Pancreas (tissue), 10 donors: Measurements from ENCODE around the gene KSR2. TPM values are rescaled to one million over a fixed set of nuclear protein-coding genes. Genes with fewer than 3 reads are reported as not detected.
A peak's percentile ranks its signal among the peaks of the same experiment; 100 is the strongest.

Experiments
- ATAC-seq, 4 donors: fragments of 200-7000 bp; cut with Tn5 transposase; one replicate each; pipeline versions ENCODE4 v1.8.0 to v1.9.1; 2020; ENCODE audit warnings: mild to moderate bottlenecking in 4 of 4, moderate library complexity in 4 of 4
- DNase-seq, 6 donors: peaks; one replicate each; pipeline ENCODE4 v3.0.0-alpha.2; 2020
- FAIRE-seq: peaks from 2 replicates; lab custom pipeline; 2012; peaks lifted over from hg19 to GRCh38; lab: Jason Lieb, UNC
- H3K27ac ChIP-seq, 4 donors: fragments of 200-600 bp; sonication (generic); 1 replicate in 3 of 4; 2 replicates in 1 of 4; pipeline versions ENCODE4 v1.5.0 to v1.8.0; 2020
- H3K27me3 ChIP-seq, 4 donors: fragments of 200-600 bp; one replicate each; pipeline ENCODE4 v1.8.0; 2021
- H3K36me3 ChIP-seq, 3 donors: fragments of 200-600 bp; sonication (generic) in 1 of 3; one replicate each; pipeline versions ENCODE4 v1.5.0 to v1.8.0; 2020 to 2021
- H3K4me1 ChIP-seq, 3 donors: fragments of 200-600 bp; one replicate each; pipeline ENCODE4 v1.8.0; 2021
- H3K4me3 ChIP-seq, 4 donors: fragments of 200-600 bp; sonication (generic) in 2 of 4; one replicate each; pipeline versions ENCODE4 v1.5.0 to v1.8.0; 2020 to 2021
- H3K9me3 ChIP-seq, 4 donors: fragments of 200-600 bp; one replicate each; pipeline ENCODE4 v1.8.0; 2021
- CTCF ChIP-seq, 4 donors: fragments of 200-600 bp; sonication (generic) in 3 of 4; IDR thresholded peaks; one replicate each; pipeline versions ENCODE4 v1.5.0 to v1.8.0; 2021; ENCODE audit warnings: antibody characterized with exemption in 4 of 4
- WGBS, 2 donors: extraction: QIAGEN DNeasy Blood & Tissue Kit; methylation state at CpG; one replicate each; pipeline ENCODE4 v1.1.7; 2013; 5-methylcytosine and 5-hydroxymethylcytosine counted together
- intact Hi-C, 3 donors: fragments of 100-400 bp; cut with DNase I; formaldehyde crosslinking; loops; one replicate each; pipeline versions ENCODE4 v1.11.1 to v1.14.2; 2022
- polyA plus RNA-seq, 2 donors: library from polyadenylated mRNA; stranded (reverse); fragments of 200-250 nt; gene quantifications; one replicate each; pipeline ENCODE4 v1.2.3, GENCODE V29; 2013
- total RNA-seq, 6 donors: library from RNA; stranded (reverse); fragmentation: NEBNext Ultra II Directional in 4 of 6; extraction: Animal tissue kit (Norgen Biotek cat#: 25700) in 4 of 6; gene quantifications; one replicate each; pipeline versions ENCODE4 v1.2.1 to v1.2.4, GENCODE V29; 2021 to 2023
- donor health status: healthy with polysubstance abuse.
- donor health status: DM: no; HTN: no; CAD: no; lungs with moderate emphysema.
- donor health status: DM: no; HTN: no; CAD: no.
- donor health status: control.
- donor health status: control.
- donor health status: Bipolar disorder and iron deficiency.
- donor health status: DM: yes; HTN: yes; CAD: no.
- donor health status: DM: no; HTN: no; CAD: no.
- donor health status: DM: no; HTN: no; CAD: no.
- donor health status: DM: yes; HTN: yes; CAD: no.

The KSR2 gene
- total and polyA plus RNA-seq, 8 donors: 0.68 to 1.8 (median 1.3) TPM

GRCh38 chr12:117607778-117608177 is 361.0 kb downstream of the KSR2 start:
- intact Hi-C loops: no loop called here
- ATAC-seq (no peak), FAIRE-seq (no peak), DNase-seq (no peak)
- H3K36me3 ChIP-seq: no peaks in the 10 kb centered on the region
- no peaks in the 10 kb centered on the region for H3K27me3 ChIP-seq
- no peak overlapping the region for H3K27ac ChIP-seq
- H3K4me1 ChIP-seq: no peaks in the 10 kb centered on the region
- H3K4me3 ChIP-seq: no peak overlapping the region
- 79 to 83% methylated on average over 7 of the region's 7 CpGs for WGBS, 2 donors
- TF ChIP-seq CTCF (IDR thresholded peaks at IDR 0.05): no peak
- H3K9me3 ChIP-seq: no peaks in the 10 kb centered on the region

GRCh38 chr12:117606945-117607344 is 361.8 kb downstream of the KSR2 start:
- FAIRE-seq (no peak), DNase-seq (no peak), ATAC-seq (no peak)
- no peak overlapping the region for H3K27ac ChIP-seq
- no peak overlapping the region for H3K4me3 ChIP-seq
- H3K9me3 ChIP-seq: no peaks in the 10 kb centered on the region
- TF ChIP-seq CTCF (IDR thresholded peaks at IDR 0.05): no peak
- intact Hi-C loops: no loop called here
- no peaks in the 10 kb centered on the region for H3K36me3 ChIP-seq
- WGBS, 2 donors: 63 to 72% methylated on average over 5 of the region's 5 CpGs
- H3K27me3 ChIP-seq: no peaks in the 10 kb centered on the region
- no peaks in the 10 kb centered on the region for H3K4me1 ChIP-seq

DNA sequence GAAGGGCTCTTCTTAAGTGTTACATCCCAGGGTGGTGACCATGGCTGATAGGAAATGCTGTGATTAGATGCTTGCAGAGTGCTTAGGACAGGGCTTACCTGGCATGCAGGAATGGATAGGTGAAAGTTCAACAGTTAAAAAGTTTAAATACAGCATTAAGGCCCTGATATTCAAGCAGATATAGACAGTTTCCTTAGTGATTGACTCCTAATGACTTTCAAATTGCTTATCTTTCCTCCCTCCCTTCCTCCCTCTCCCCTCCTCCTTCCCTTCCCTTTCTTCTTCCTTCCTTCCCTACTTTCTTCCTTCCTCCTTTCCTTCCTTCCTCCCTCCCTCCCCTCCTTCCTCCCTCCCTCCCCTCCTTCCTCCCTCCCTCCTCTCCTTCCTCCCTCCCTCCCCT is 362.8 kb downstream of the KSR2 start:
- FAIRE-seq: no peak
- H3K27me3 ChIP-seq: no peaks in the 10 kb centered on the region

GRCh38 chr12:117603316-117604113 is 365.3 kb downstream of the KSR2 start:
- H3K27me3 ChIP-seq: no peaks in the 10 kb centered on the region
- H3K36me3 ChIP-seq: no peaks in the 10 kb centered on the region
- no peaks in the 10 kb centered on the region for H3K4me1 ChIP-seq
- 73 to 82% methylated on average over 4 of the region's 4 CpGs for WGBS, 2 donors
- H3K27ac ChIP-seq: no peak overlapping the region
- DNase-seq: no peak
- no peaks in the 10 kb centered on the region for H3K9me3 ChIP-seq
- H3K4me3 ChIP-seq: no peak overlapping the region
- FAIRE-seq: no peak
- TF ChIP-seq CTCF (IDR thresholded peaks at IDR 0.05): no peak
- intact Hi-C loops: no loop called here
- no peak for ATAC-seq

More for the DNA sequence above, 362.8 kb downstream of the KSR2 start:
- TF ChIP-seq CTCF (IDR thresholded peaks at IDR 0.05): no peak
- no peaks in the 10 kb centered on the region for H3K9me3 ChIP-seq
- H3K4me3 ChIP-seq: no peak overlapping the region
- H3K36me3 ChIP-seq: no peaks in the 10 kb centered on the region
- H3K4me1 ChIP-seq: no peaks in the 10 kb centered on the region
- no peak overlapping the region for H3K27ac ChIP-seq
- no peak for ATAC-seq
- intact Hi-C loops: no loop called here
- no peak for DNase-seq

DNA sequence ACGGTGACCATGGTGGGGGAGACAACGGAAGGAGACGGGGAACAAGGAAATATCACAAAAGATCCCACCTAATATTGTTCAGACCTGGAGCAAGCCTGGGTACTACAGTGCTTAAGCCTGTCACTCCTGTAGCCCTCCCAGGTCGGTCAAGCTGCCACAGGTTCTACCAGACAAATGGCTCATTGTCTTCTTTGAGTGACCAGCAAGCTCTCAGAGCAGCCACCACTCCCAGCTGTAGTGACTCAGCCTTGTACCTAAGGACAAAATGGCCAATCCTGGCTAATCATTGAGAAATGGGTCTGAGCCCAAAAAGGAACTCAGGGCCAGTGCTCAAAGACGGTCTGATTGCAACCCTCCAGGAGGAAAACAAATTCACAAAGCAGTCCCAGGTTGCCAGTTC is 368.9 kb downstream of the KSR2 start:
- intact Hi-C loops: no loop called here
- Histone ChIP-seq H3K27me3 (no peaks in the 10 kb centered on the region), H3K4me1 (no peaks in the 10 kb centered on the region), H3K36me3 (no peaks in the 10 kb centered on the region), H3K27ac (peak overlapping the region in 3 of 4 donors; percentile 30 to 58 (median 39)), H3K4me3 (no peak overlapping the region), H3K9me3 (no peaks in the 10 kb centered on the region)
- DNase-seq: peak in 3 of 6 donors; percentile 17 to 29 (median 25)
- no peak for FAIRE-seq
- WGBS, 2 donors: 61 to 62% methylated on average over 5 of the region's 5 CpGs
- ATAC-seq: peak; percentile 66 to 89 (median 82)
- no peak for TF ChIP-seq CTCF (IDR thresholded peaks at IDR 0.05)
